HepG2 (cell line): ENCODE measurements around the gene TIMM23. TPM values are rescaled to one million over a fixed set of nuclear protein-coding genes. Genes with fewer than 3 reads are reported as not detected.

ENCODE experiments used
- ARNT2 ChIP-seq: sonication (generic); formaldehyde crosslinking; IDR thresholded peaks from 2 replicates; pipeline ENCODE4 v1.8.0; 2022; ENCODE audit warnings: mild to moderate bottlenecking, low read depth, missing genetic modification reagents, moderate library complexity
- GABPA ChIP-seq, 2 experiments: IDR thresholded peaks; 2 replicates each; pipeline ENCODE4 v1.6.1; 2011 to 2016; ENCODE audit warnings: low read depth in 2 of 2, low read length in 1 of 2, missing biosample characterization in 1 of 2, missing genetic modification characterization in 1 of 2
- GZF1 ChIP-seq: sonication (generic); formaldehyde crosslinking; IDR thresholded peaks from 2 replicates; pipeline ENCODE4 v1.5.1; 2020; ENCODE audit warnings: mild to moderate bottlenecking, missing genetic modification reagents
- HDAC1 ChIP-seq: sonication (generic); formaldehyde crosslinking; IDR thresholded peaks from 2 replicates; pipeline ENCODE4 v1.5.1; 2020; ENCODE audit warnings: mild to moderate bottlenecking, missing genetic modification reagents
- MAFK ChIP-seq, 2 experiments: IDR thresholded peaks in 1 of 2; conservative IDR thresholded peaks in 1 of 2; 2 replicates each; pipeline ENCODE4 v1.6.1; 2011; ENCODE audit warnings: improper control_type of control experiment in 2 of 2, low read length in 2 of 2
- MEIS1 ChIP-seq: sonication (generic); formaldehyde crosslinking; IDR thresholded peaks from 2 replicates; pipeline ENCODE4 v1.9.0; 2021; ENCODE audit warnings: mild to moderate bottlenecking, missing genetic modification reagents, moderate library complexity, borderline replicate concordance
- NR2F2 ChIP-seq: IDR thresholded peaks from 2 replicates; pipeline ENCODE4 v1.6.1; 2012; ENCODE audit warnings: low read depth, inconsistent platforms, borderline replicate concordance
- PHF5A ChIP-seq: IDR thresholded peaks from one replicate; pipeline ENCODE4 v1.6.1; 2018; ENCODE audit warnings: low read depth, missing genetic modification reagents; ENCODE audit not compliant: unreplicated experiment
- RORA ChIP-seq: sonication (generic); formaldehyde crosslinking; IDR thresholded peaks from 2 replicates; pipeline ENCODE4 v1.5.0; 2020; ENCODE audit warnings: mild to moderate bottlenecking, missing genetic modification reagents, moderate library complexity
- STAG1 ChIP-seq: sonication (generic); formaldehyde crosslinking; IDR thresholded peaks from 2 replicates; pipeline ENCODE4 v1.4.0; 2020; ENCODE audit warnings: missing genetic modification reagents
- TARDBP ChIP-seq: sonication (generic); formaldehyde crosslinking; IDR thresholded peaks from 2 replicates; pipeline ENCODE4 v1.8.0; 2022; ENCODE audit warnings: mild to moderate bottlenecking, missing genetic modification reagents
- TP53 ChIP-seq: sonication (generic); formaldehyde crosslinking; conservative IDR thresholded peaks from 2 replicates; pipeline ENCODE4 v1.4.0; 2020; ENCODE audit warnings: missing genetic modification reagents
- ZFX ChIP-seq: sonication (generic); formaldehyde crosslinking; IDR thresholded peaks from 2 replicates; pipeline ENCODE4 v1.4.0; 2020; ENCODE audit warnings: mild to moderate bottlenecking, low read depth, missing genetic modification reagents, moderate library complexity
- ZNF207 ChIP-seq: fragments of 450-650 bp; IDR thresholded peaks from 2 replicates; pipeline ENCODE4 v1.6.1; 2016; ENCODE audit warnings: antibody characterized with exemption, borderline replicate concordance
- ZNF605 ChIP-seq: sonication (generic); formaldehyde crosslinking; IDR thresholded peaks from 2 replicates; pipeline ENCODE4 v1.8.0; 2022; ENCODE audit warnings: mild to moderate bottlenecking, missing genetic modification reagents
- ZNF75D ChIP-seq: sonication (generic); formaldehyde crosslinking; IDR thresholded peaks from 2 replicates; pipeline ENCODE4 v1.8.1; 2023; ENCODE audit warnings: missing genetic modification reagents, mild to moderate bottlenecking, borderline replicate concordance
- polyA plus RNA-seq, 8 experiments: library from polyadenylated mRNA; depleted of rRNA in 3 of 8; stranded (reverse) in 7 of 8; unstranded in 1 of 8; fragments of >200 nt; fragmentation: Illumina TruSeq in 4 of 8; extraction: Trizol in 4 of 8; gene quantifications; 2 replicates each; pipeline versions ENCODE4 v1.2.1 to v1.2.3, GENCODE V29; 2011 to 2016; ENCODE audit warnings: low read depth in 4 of 8, missing spikeins in 1 of 8, mixed read lengths in 1 of 8; ENCODE audit not compliant: insufficient read depth in 1 of 8
- total RNA-seq, 5 experiments: library from RNA; depleted of rRNA; stranded (reverse); fragments of >200 nt; fragmentation: Illumina TruSeq; extraction: Trizol; gene quantifications; 2 replicates each; pipeline ENCODE4 v1.2.3, GENCODE V29; 2016; ENCODE audit warnings: low read depth in 1 of 5
- TF ChIP-seq, protein P1 (sequence below): sonication (generic); formaldehyde crosslinking; IDR thresholded peaks from 2 replicates; pipeline ENCODE4 v1.9.0; 2021; ENCODE audit warnings: missing genetic modification reagents, mild to moderate bottlenecking, borderline replicate concordance
- TF ChIP-seq, protein P2 (sequence below): sonication (generic); formaldehyde crosslinking; IDR thresholded peaks from 2 replicates; pipeline ENCODE4 v1.4.0; 2020; ENCODE audit warnings: missing genetic modification reagents
- TF ChIP-seq, protein P3 (sequence below): sonication (generic); formaldehyde crosslinking; conservative IDR thresholded peaks from 2 replicates; pipeline ENCODE4 v1.4.0; 2020; ENCODE audit warnings: missing genetic modification reagents
- TF ChIP-seq, protein P4 (sequence below): sonication (generic); formaldehyde crosslinking; IDR thresholded peaks from 2 replicates; pipeline ENCODE4 v1.4.0; 2020; ENCODE audit warnings: mild to moderate bottlenecking, missing genetic modification reagents
- TF ChIP-seq, protein P5 (sequence below): sonication (generic); formaldehyde crosslinking; IDR thresholded peaks from 2 replicates; pipeline ENCODE4 v1.4.0; 2020; ENCODE audit warnings: missing genetic modification reagents
- TF ChIP-seq, protein P6 (sequence below): IDR thresholded peaks from 2 replicates; pipeline ENCODE4 v1.6.1; 2016; ENCODE audit warnings: low read depth

The TIMM23 gene
- total and polyA plus RNA-seq, 2 of the 13 experiments (the other 11 are each of a cell fraction or from before 2014, with no cell fraction given), result 80.2 to 98.6 TPM

DNA sequence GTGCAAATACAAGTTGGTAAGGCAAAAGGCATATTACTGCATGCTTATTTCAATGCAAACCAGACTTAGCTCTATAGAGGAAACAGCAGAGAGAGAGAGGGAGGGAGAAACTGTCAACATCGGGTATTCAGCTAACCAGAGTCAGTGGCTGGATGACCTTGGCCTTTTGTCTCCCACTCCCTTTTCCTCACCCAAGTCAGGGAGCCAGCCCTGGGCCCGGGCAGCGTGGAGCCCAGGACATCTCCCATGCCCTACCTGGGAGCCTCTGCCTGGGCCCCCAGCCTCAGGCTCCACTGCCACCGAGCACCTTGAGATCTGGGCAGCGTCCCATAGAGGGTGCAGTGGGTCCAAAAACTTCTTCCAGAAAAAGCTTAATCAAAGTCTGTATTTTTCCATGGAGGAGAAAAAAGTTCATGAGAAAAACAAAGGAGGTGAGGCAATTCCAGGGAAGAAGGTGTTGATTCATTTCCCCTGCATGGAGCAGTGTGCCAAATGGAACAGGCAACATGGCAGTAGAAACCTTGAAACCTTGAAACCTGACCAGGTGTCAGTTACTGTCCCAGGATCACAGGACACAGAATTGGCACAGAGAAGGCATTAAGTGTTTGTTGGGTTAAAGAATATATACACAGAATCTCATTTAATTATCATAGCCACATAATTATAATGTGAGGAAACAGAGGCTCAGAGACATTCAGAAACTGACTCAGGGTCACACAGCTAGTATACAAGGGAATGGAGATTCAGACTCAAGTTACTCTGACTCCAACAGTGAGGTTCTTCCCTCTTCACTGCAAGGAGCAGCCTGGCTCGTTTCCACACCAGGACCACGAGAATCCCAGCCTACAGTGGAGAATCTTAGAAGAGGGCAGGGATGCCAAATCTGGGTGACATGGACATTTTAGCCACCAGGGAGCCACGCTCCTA is 63.9 kb downstream of the TIMM23 start (continued):
- TF ChIP-seq PHF5A (CRISPR knock-in tag), result peak; percentile 41
- TF ChIP-seq HDAC1 (CRISPR knock-in tag), result peak; percentile 75
- TF ChIP-seq, protein P1, sequence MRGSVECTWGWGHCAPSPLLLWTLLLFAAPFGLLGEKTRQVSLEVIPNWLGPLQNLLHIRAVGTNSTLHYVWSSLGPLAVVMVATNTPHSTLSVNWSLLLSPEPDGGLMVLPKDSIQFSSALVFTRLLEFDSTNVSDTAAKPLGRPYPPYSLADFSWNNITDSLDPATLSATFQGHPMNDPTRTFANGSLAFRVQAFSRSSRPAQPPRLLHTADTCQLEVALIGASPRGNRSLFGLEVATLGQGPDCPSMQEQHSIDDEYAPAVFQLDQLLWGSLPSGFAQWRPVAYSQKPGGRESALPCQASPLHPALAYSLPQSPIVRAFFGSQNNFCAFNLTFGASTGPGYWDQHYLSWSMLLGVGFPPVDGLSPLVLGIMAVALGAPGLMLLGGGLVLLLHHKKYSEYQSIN (CRISPR knock-in tag), result no peak
- TF ChIP-seq, protein P2, sequence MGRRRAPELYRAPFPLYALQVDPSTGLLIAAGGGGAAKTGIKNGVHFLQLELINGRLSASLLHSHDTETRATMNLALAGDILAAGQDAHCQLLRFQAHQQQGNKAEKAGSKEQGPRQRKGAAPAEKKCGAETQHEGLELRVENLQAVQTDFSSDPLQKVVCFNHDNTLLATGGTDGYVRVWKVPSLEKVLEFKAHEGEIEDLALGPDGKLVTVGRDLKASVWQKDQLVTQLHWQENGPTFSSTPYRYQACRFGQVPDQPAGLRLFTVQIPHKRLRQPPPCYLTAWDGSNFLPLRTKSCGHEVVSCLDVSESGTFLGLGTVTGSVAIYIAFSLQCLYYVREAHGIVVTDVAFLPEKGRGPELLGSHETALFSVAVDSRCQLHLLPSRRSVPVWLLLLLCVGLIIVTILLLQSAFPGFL (CRISPR knock-in tag), result no peak
- peak; percentile 71 for TF ChIP-seq ZNF605 (CRISPR knock-in tag)
- TF ChIP-seq GABPA (IDR thresholded peaks at IDR 0.05; ENCODE audit: low read depth, low read length), result no peak
- TF ChIP-seq GABPA (CRISPR knock-in tag; IDR thresholded peaks at IDR 0.05; ENCODE audit: low read depth), result peak; percentile 38; the same call in 1 of the 2 replicates
- peak; percentile 42 for TF ChIP-seq STAG1 (CRISPR knock-in tag)
- TF ChIP-seq, protein P3, sequence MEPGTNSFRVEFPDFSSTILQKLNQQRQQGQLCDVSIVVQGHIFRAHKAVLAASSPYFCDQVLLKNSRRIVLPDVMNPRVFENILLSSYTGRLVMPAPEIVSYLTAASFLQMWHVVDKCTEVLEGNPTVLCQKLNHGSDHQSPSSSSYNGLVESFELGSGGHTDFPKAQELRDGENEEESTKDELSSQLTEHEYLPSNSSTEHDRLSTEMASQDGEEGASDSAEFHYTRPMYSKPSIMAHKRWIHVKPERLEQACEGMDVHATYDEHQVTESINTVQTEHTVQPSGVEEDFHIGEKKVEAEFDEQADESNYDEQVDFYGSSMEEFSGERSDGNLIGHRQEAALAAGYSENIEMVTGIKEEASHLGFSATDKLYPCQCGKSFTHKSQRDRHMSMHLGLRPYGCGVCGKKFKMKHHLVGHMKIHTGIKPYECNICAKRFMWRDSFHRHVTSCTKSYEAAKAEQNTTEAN (CRISPR knock-in tag), result 0 out of 2 replicates have a peak, but pooled peaks have one; percentile 58
- TF ChIP-seq RORA, result no peak
- TF ChIP-seq, protein P4, sequence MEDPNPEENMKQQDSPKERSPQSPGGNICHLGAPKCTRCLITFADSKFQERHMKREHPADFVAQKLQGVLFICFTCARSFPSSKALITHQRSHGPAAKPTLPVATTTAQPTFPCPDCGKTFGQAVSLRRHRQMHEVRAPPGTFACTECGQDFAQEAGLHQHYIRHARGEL (CRISPR knock-in tag), result no peak
- TF ChIP-seq ZNF75D (CRISPR knock-in tag), result no peak
- TF ChIP-seq ARNT2 (CRISPR knock-in tag), result no peak
- no peak for TF ChIP-seq ZNF207
- TF ChIP-seq GZF1 (CRISPR knock-in tag), result no peak
- no peak for TF ChIP-seq TP53
- TF ChIP-seq MAFK (conservative IDR thresholded peaks at IDR 0.05 in 1 of 2, IDR thresholded peaks at IDR 0.05 in 1 of 2; ENCODE audit: low read length in 2 of 2), result peak in 1 of 2 experiments; percentile 18; a peak in 1 of 4 replicates
- TF ChIP-seq, protein P5, sequence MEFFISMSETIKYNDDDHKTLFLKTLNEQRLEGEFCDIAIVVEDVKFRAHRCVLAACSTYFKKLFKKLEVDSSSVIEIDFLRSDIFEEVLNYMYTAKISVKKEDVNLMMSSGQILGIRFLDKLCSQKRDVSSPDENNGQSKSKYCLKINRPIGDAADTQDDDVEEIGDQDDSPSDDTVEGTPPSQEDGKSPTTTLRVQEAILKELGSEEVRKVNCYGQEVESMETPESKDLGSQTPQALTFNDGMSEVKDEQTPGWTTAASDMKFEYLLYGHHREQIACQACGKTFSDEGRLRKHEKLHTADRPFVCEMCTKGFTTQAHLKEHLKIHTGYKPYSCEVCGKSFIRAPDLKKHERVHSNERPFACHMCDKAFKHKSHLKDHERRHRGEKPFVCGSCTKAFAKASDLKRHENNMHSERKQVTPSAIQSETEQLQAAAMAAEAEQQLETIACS (CRISPR knock-in tag), result no peak
- TF ChIP-seq, protein P6, sequence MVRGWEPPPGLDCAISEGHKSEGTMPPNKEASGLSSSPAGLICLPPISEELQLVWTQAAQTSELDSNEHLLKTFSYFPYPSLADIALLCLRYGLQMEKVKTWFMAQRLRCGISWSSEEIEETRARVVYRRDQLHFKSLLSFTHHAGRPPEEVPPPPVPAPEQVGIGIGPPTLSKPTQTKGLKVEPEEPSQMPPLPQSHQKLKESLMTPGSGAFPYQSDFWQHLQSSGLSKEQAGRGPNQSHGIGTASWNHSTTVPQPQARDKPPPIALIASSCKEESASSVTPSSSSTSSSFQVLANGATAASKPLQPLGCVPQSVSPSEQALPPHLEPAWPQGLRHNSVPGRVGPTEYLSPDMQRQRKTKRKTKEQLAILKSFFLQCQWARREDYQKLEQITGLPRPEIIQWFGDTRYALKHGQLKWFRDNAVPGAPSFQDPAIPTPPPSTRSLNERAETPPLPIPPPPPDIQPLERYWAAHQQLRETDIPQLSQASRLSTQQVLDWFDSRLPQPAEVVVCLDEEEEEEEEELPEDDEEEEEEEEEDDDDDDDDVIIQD (CRISPR knock-in tag), result peak; percentile 56; the same call in 1 of the 2 replicates
- peak; percentile 40; the same call in 1 of the 2 replicates for TF ChIP-seq MEIS1 (CRISPR knock-in tag)
- TF ChIP-seq TARDBP (CRISPR knock-in tag), result 0 out of 2 replicates have a peak, but pooled peaks have one; percentile 15
- TF ChIP-seq NR2F2, result peak; percentile 62
- TF ChIP-seq ZFX (CRISPR knock-in tag), result peak; percentile 55
